Measurements from ENCODE around the gene FRAS1.
"Not testable (repeated sequence)": the region's sequence is repeated elsewhere in the genome, so short reads cannot be mapped to it uniquely, and the experiment has no call there.

Gene FRAS1

DNA sequence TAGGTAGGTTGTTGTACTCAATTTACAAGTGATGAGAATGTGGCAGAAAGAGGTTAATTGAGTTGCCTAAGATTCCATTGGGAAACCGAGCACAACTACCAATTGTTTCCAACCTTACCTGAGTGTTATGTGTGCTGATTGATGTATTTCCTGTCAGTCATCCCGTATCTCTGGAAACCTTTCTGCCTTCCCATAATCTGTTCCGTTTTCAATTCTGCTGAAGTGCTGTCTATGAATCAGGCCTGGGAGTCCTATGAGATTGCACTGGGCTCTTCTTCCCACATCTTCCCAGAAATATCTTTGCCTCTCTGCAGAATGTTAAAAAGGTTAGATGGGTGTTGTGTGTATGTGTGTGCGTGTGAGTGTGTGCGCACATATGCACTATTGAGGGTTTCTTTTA is 264.9 kb downstream of the FRAS1 start:
- TF ChIP-seq, protein P1, sequence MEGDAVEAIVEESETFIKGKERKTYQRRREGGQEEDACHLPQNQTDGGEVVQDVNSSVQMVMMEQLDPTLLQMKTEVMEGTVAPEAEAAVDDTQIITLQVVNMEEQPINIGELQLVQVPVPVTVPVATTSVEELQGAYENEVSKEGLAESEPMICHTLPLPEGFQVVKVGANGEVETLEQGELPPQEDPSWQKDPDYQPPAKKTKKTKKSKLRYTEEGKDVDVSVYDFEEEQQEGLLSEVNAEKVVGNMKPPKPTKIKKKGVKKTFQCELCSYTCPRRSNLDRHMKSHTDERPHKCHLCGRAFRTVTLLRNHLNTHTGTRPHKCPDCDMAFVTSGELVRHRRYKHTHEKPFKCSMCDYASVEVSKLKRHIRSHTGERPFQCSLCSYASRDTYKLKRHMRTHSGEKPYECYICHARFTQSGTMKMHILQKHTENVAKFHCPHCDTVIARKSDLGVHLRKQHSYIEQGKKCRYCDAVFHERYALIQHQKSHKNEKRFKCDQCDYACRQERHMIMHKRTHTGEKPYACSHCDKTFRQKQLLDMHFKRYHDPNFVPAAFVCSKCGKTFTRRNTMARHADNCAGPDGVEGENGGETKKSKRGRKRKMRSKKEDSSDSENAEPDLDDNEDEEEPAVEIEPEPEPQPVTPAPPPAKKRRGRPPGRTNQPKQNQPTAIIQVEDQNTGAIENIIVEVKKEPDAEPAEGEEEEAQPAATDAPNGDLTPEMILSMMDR (IDR thresholded peaks at IDR 0.05; ENCODE audit: control extremely low read depth, extremely low read depth, low read depth, missing control alignments): no peak
- no peak for DNase-seq (ENCODE audit: extremely low spot score)
- ChIA-PET POLR2A (no interaction called here), CTCF (interaction anchor here (1.9 kb wide), 1 partner anchor 13 kb away, joined by 4 read pairs; no protein-coding TSS in a partner anchor)

DNA sequence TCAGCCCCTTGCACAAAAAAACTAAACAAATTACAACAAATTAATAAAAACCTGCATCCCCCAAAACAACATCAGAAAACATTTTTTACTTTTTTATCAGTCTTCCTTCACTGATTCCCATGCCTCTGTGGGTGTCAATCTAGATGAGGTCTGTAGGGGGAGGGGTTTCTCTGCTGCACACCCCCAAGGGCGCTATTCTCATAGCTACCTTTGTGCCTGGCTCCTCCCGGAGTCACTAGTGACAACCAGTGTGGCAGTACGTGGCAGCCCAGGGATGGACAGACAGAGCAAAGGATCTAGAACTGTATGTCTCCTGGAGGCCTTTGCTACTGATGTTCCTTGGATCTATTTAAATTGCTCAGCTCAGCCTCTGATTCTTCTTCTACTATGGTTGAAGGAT is 266.3 kb downstream of the FRAS1 start:
- TF ChIP-seq, protein P1 (IDR thresholded peaks at IDR 0.05; ENCODE audit: control extremely low read depth, extremely low read depth, low read depth, missing control alignments): no peak
- ChIA-PET POLR2A (no interaction called here), CTCF (no interaction called here)
- no peak for DNase-seq (ENCODE audit: extremely low spot score)

DNA sequence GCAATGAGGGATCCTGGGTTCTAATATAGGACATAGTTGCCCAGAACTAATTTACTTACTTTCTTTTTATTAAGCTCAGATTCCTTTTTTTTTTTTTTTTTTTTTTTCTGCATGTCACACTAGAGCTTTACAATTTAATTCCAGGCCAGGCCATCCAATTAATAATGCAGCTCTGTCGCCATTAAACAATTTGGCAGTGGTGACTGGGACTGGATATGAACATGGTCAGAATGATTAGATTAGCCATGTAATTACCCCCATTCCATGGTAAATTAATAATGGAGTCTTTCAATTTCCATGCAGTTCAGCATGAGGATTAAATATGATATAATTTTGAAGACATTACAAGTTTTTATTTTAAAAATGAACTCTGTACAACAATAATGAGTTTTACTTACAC is 267.5 kb downstream of the FRAS1 start:
- ChIA-PET POLR2A (no interaction called here), CTCF (no interaction called here)
- TF ChIP-seq, protein P1 (IDR thresholded peaks at IDR 0.05; ENCODE audit: control extremely low read depth, extremely low read depth, low read depth, missing control alignments): no peak
- no peak for DNase-seq (ENCODE audit: extremely low spot score)

DNA sequence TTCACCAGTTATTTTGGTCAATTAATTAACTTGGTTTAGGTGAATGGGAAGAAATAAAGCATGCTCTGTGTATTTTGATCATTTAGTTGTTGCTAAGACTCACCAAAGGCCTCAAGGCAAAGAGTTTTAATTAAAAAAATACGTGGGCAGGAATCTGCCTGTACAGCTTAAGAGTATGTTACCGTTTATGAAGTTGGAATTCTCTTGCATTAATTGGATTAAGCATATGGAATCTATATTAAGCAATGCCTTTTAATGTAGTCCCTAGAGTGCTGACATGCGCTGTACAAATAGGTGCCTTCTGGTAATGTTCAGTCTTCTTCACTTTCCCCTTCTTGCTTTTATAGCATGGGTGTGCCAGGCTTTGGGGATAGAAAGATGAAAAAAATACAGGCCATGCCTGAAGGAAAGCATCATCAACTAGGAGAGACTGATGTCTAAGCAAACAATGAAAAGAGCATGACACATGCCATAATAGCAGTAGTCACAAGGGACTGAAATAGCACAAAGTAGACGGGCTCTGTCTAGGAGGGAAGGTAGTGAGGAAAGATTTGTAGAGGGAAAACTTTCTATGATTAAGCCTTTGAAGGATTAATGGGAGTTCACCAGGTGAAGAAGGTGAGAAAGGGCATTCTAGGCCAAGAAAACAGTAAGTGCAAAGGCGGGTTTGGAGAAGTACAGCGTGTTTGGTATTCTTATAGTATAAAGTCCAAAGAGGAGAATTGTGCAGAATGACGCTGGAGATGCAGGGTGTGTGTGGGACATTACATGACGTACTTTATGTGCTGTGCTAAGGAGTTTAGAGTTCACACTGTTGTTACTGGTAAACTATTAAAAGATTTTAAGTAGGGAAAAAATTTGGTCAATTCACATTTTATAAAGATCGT is 268.4 kb downstream of the FRAS1 start:
- TF ChIP-seq, protein P1 (IDR thresholded peaks at IDR 0.05; ENCODE audit: control extremely low read depth, extremely low read depth, low read depth, missing control alignments): no peak
- POLR2A ChIA-PET: no interaction called here
- CTCF ChIA-PET: no interaction called here

DNA sequence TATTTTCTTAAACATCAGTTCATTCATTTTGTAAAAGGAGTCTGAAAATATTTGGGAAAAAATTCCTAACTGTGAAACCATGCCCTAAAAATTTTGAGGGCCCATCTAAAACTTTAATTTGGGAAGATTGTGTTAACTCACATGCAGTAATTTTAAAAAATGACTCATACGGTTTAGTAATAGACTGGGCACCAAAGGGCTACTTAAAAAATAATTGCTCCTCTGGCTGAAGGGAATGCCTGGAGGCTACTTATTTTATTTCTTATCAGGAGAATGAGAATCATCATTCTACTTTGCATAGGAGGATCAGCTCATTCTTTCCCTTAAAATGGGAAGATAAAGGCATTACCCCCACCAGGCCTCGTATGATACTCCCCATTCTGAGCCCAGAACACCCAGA is 271.5 kb downstream of the FRAS1 start:
- DNase-seq (ENCODE audit: extremely low spot score); POLR2A ChIA-PET; CTCF ChIA-PET: not testable (repeated sequence)

More for the DNA sequence above, 268.4 kb downstream of the FRAS1 start:
- no peak for DNase-seq (ENCODE audit: extremely low spot score)

DNA sequence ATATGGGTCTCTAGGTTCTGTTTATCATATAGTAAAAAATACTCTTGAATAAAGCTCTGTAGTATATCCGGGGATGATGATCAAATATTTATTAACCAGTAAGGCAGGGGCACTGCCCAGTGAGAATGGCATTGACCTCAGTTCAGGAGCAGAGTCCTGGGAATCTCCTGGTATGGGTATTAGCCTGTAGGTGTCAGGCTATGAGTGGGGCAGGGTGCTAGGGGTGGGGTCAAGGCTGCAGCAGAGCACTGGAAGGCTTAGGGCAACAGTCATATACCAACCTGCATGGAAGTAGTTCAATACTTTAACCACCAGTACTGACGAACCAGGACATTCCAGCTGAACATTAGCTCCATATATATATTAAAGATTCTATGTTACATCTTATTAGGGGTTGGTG is 274.1 kb downstream of the FRAS1 start:
- POLR2A ChIA-PET: no interaction called here
- TF ChIP-seq, protein P1 (IDR thresholded peaks at IDR 0.05; ENCODE audit: control extremely low read depth, extremely low read depth, low read depth, missing control alignments): no peak
- DNase-seq (ENCODE audit: extremely low spot score): no peak
- CTCF ChIA-PET: no interaction called here

GRCh38 chr4:78331965-78332364 is 274.8 kb downstream of the FRAS1 start:
- DNase-seq (ENCODE audit: extremely low spot score): no peak
- CTCF ChIA-PET: no interaction called here
- TF ChIP-seq, protein P1 (IDR thresholded peaks at IDR 0.05; ENCODE audit: control extremely low read depth, extremely low read depth, low read depth, missing control alignments): no peak
- POLR2A ChIA-PET: no interaction called here
